Raji (cell line): ENCODE data around the gene AUTS2.

ENCODE experiments used
- POLR2A ChIP-seq: IDR thresholded peaks from 2 replicates; pipeline ENCODE4 v1.6.1; 2011; ENCODE audit warnings: low read depth, low read length, control low read depth; ENCODE audit not compliant: insufficient read depth

Gene AUTS2

DNA sequence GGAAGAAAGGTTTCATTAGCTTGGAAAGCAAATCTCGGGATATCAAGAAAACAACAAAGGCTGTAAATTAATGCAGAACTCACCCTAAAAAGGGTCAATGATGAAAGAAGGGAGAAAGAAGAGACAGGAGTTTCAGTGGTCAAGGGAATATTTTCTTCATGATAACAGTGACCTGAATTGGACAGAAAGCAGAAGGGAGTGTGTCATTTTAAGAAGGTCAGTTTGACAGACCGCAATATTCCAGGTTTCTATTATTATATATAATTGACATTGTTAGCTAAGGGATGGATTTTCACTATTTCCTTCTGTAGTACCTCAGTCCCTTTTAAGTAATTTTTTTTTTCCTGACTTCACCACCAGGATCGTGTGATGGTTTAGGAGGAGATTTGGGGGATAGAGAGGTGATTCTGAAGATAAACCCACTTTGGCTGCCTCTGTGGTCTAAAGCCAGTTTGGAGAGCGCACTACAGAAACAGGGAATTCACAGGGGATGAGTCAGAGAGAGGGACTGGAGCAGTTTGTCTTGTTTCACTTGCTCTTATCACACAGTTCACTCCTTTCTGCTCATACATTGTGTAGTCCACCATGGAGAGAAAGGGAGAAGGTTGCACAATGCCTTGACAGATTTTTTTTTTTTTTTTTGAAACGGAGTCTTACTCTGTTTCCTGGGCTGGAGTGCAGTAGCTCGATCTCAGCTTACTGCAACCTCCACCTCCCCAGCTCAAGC is 417.9 kb downstream of the AUTS2 start:
- TF ChIP-seq POLR2A = no peak

DNA sequence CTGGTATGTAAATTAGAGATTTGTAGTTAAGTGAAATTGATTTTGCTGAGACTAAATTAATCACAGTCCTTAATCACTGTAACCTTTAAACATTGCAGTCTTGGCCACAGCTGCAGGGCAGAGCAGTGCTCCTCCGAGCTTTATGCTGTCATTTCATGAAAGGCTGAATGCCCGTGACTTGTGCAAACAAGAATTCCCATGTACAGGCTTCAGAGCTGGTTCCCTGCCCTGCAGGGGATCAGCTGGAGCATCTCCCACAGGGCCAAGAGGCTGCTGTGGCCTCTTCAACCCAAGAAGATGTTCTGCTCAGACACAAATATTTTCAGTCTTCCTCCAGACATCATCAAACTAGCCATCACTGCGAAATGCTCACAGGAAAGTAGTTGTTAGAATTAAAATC is 419.1 kb downstream of the AUTS2 start:
- no peak for TF ChIP-seq POLR2A

DNA sequence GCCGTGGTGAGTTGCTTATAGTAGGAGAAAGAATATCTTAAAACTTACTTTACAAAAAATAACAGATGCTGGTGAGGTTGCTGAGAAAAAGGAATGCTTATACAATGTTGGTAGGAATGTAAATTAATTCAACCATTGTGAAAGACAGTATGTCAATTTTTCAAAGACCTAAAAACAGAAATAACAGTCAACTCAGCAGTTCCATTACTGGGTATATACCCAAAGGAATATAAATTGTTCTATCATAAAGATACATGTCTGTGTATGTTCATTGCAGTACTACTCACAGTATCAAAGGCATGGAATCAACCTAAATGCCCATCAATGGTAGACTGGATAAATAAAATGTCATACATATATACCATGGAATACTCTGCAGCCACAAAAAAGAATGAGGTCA is 420.4 kb downstream of the AUTS2 start:
- no peak for TF ChIP-seq POLR2A

DNA sequence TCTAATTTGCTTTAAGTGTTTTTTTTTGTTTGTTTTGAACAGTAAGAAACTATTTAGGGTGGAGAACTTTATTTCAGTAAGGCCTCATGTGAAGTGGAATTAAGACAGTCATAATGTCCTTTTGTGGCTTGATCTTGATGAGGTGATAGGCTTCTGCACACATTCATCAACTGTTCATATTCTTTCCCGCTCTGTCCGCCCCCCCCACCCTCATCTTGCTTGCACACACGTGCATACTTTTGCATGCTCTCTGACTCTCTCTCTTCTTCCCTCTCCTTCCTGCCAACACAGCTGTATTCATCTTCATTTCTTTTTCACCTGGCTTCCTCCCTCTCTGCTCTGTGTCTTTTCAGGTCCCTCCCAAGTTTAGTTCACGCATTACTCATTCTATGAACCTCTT is 429.6 kb downstream of the AUTS2 start:
- no peak for TF ChIP-seq POLR2A

DNA sequence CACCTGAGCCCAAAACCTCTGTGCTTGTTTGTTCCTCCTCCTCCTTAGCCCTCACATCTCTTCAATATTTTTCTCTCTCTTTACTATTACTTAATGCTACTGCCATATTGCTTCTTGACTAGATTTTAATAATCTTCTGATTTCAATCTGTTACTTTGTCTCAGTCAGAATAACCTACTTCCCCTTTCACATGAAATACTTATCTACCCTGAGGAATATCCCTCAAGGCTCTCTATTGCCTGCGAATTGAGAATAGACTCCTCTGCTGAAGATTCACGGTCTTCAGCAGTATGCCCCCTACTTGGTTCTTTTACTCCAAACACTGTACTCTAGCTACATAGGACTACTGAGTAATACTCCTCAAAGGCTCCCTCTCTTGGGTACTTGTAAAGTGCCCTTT is 430.3 kb downstream of the AUTS2 start:
- no peak for TF ChIP-seq POLR2A

DNA sequence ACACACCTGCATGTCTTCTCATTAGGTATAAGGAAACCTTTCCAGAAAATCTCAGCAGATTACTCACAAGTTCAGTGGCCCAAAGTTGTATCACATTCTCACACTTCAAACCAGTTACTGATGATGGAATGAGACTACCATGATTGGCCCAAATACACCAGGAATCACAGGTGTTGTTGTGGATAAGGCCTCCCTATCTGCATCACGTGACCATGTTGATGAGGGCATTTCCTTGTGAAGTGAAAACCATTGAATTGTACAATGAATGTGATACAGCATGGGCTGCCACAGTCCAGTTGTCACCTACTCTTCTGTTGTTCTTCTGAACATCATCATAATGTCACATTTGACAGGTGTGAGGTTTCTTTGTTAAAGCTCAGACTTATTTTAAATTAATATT is 431.7 kb downstream of the AUTS2 start:
- TF ChIP-seq POLR2A = no peak

DNA sequence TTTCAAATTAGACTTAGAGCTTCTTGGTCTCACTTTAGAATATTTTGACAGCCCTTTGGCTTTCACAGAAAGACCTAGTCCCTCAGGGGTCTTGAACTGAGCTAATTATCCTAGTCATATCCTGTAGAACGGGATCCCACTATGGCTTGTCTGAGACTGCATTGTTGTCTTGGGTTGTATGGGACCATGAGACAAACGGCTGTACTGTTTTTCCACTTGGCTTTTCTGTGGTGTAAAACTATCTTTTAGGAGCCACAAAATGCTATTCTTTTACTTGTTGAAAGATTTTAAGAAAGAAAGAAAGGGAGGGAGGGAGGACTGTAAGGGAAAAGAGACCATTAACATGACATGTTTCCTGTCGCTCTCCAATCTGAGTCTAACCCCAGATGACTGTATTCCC is 432.5 kb downstream of the AUTS2 start:
- TF ChIP-seq POLR2A = no peak

DNA sequence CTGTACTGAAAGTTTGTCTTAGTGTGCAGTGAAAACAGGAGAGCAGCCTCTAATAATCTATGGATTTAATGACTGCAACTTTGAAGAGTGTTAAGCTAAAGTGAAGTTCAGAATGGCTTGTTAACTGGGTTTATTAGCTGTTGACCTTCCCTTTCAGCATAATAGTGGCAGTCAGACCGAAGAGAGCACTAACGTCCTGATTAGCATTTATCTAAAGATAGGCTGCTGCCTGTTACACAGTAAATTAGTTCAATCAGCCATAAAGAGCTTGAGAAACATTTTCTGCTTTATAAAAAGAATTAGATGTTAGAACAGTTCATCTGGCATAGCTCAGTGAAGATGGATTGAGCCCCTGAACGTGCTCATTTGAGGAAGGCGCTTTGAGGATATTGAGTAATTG is 433.0 kb downstream of the AUTS2 start:
- TF ChIP-seq POLR2A = no peak

DNA sequence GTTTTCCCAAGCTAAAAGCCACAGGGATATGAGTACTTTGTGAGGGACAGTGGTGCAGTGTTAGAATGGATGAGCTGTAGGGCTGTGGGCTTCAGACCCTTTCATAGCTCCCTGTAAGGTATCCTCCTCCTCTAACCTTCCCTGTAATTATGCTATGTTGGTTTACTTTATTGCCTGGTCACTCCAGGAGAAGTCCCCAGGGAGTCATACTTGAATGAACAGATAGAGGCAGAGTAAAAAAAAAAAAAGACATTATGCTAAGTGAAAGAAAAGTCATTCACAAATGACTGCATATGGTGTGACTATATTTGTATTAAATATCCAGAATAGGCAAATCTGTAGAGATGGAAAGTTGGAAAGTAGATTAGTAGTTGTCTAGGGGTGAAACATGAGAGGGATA is 434.4 kb downstream of the AUTS2 start:
- no peak for TF ChIP-seq POLR2A

DNA sequence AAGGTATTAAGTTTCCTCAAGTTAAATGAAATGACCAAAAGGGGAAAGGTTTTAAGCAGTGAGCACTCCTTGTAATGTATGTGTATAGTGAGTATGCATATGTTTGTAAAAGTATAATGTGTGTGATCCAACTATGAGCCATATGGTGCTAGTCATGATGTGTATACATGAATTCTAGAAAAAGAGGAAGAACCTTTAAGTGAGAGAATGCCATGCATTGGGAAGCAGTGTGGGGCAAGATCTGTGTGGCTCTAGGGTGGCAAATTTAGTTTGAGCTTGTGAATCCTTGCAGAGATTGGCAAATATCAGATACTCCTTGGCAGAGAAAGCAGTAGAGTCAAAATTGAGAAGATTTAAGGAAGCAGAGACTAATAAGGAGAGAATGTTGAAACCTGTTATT is 435.0 kb downstream of the AUTS2 start:
- no peak for TF ChIP-seq POLR2A

DNA sequence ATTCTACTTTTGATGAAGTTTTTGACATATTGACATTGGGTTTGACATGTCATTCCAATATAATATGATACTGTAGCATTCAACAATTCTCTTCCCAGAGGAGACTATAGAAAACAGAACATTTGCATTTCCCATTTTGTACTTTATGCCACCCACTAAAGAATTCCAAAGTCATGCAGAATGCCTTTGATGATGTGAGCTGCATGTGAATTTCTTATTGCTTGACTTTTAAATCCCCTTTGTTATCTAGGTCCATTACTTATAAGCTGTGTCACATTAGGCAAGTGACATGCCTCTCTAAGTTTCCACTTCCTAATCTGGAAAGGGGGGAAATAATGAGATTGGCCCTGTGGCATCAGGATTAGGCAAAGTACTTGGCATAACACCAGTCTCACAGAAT is 436.7 kb downstream of the AUTS2 start:
- no peak for TF ChIP-seq POLR2A

DNA sequence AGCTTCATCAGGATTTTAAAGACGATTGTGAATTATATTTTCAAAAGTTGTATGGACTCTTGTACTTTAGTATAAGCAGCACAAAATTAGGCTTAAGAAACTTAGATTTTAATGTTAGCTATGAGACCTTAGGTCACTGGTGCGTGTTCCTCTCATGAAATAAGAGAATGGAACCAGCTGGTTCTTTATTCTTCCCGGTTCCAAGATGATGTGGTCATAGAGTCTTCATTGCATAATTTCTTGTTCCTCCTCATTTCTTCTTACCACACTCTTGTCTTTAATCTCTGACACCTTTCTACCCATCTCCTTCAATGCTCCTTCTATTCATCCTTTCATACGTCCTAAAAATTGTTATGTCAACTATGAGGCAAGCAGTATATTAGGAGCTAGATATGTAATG is 437.2 kb downstream of the AUTS2 start:
- TF ChIP-seq POLR2A = no peak

DNA sequence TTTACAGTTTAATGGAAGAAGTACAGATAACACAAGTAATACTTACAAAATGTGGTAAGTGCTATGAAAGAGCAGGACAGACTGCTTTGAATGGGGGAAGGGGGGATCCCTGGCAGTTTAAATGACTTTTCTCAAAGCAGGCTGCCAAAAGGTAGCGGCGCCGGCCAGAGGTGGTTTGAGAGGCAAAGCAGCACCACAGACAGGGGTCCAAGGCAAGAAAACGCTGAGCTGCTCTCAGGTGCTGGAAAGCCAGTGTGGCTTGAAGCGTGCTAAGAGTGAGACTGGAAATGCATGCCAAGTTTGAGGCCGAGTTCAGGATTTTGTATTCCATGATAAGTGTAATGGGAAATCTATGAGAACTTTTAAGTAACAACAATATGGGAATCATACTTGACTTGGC is 437.7 kb downstream of the AUTS2 start:
- TF ChIP-seq POLR2A = no peak

DNA sequence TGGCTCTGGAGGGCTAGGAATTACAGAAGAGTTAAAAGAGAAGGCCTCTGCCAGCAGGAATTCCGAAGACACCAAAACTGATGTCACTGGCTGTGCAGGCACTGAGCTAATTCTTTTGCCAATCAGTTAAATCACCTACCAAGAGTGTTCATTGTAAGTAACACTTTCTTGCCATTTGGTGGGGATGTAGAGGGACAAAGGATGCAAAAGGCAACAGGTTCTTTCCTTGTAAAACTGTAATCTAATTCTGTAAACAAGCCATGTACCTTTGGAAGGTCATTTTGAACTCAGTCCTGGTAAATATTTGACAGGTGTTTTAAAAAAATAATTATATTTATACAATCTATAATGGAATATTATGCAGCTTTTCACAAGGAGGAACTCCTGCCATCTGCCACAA is 438.4 kb downstream of the AUTS2 start:
- TF ChIP-seq POLR2A = no peak

DNA sequence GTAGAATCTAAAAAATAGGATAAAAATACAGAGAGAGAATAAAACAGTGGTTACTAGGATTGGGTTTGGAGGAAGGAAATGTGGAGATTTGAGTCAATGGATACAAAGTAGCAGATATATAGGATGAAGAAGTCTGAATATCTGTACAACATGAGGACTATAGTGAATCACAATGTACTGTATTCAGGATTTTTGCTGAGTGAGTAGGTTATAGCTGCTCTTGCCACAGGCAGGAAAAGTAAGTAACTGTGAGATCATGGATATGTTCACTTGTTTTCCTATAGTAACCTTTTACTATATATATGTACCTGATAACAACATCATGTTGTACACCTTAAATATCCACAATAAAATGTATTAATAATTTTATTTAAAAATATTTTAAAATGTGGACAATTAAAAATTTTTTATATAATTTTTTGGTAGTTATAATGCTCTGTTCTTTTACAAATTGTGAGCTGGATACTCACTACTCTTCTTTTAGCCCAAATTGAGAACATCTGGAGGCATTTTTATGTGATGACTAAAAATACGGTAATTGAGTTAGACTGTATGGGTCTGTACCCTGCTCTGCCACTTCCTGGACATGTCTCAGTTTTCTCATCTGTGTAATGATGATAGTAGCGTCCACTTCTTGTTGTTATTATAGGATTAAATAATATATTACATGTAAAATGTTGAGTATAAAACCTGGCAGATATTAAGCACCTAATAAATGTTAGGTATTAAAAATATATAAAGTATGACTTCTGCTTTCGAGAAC is 439.1 kb downstream of the AUTS2 start:
- no peak for TF ChIP-seq POLR2A

DNA sequence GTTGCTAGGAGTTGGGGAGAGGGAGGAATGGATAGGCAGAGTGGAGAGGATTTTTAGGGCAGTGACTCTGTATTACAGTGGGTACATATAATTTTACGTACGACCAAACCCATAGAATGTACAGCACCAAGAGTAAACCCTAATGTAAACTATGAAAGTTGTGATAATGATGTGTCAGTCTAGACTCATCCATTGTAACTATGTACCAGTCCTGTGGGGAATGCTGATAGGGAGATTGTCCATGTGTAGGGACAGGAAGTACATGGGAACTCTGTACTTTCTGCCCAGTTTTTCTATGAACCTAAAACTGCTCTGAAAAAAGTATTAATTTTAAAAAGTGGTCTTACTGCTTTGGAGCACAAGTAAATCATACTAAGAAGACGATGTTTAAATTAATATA is 441.8 kb downstream of the AUTS2 start:
- TF ChIP-seq POLR2A = no peak
